H1 (cell line): ENCODE measurements around the gene PRDM15. TPM values are rescaled to one million over a fixed set of nuclear protein-coding genes. Genes with fewer than 3 reads are reported as not detected.
A peak's percentile ranks its signal among the peaks of the same experiment; 100 is the strongest.

Experiments used
- CTCF ChIA-PET: fragments of 300-600 bp; sonication (Branson Sonifier 250); formaldehyde crosslinking; loops from one replicate; lab custom pipeline; 2021; ENCODE audit not compliant: partially characterized antibody; lab: Charles Lee
- POLR2A ChIA-PET: fragments of 300-600 bp; sonication (Branson Sonifier 250); formaldehyde crosslinking; loops from one replicate; lab custom pipeline; 2021; ENCODE audit warnings: inconsistent platforms; ENCODE audit not compliant: partially characterized antibody; lab: Charles Lee
- DNase-seq, 2 experiments: peaks; one replicate each; pipeline versions ENCODE4 v3.0.0 to v3.0.0-alpha.2; 2010 to 2022; ENCODE audit warnings: low spot score in 2 of 2, low read depth in 1 of 2, mixed read lengths in 1 of 2
- FAIRE-seq: peaks from 2 replicates; lab custom pipeline; 2011; peaks lifted over from hg19 to GRCh38; lab: Jason Lieb, UNC
- H2AFZ ChIP-seq: 2 replicates; pipeline ENCODE4 v1.8.1; 2012; ENCODE audit warnings: low read length, inconsistent platforms
- H2AK5ac ChIP-seq: 2 replicates; pipeline ENCODE4 v1.6.1; 2013; ENCODE audit warnings: low read depth, low read length
- H2BK120ac ChIP-seq: replicated peaks from 2 replicates; pipeline ENCODE3; 2013; ENCODE audit warnings: low read depth, low read length, inconsistent platforms
- H2BK12ac ChIP-seq: 2 replicates; pipeline ENCODE4 v1.6.1; 2013; ENCODE audit warnings: low read depth, low read length
- H2BK15ac ChIP-seq: 2 replicates; pipeline ENCODE4 v1.6.1; 2013; ENCODE audit warnings: low read length
- H2BK20ac ChIP-seq: 2 replicates; pipeline ENCODE4 v1.6.1; 2013; ENCODE audit warnings: low read length
- H2BK5ac ChIP-seq: 2 replicates; pipeline ENCODE4 v1.6.1; 2013; ENCODE audit warnings: low read depth, low read length
- H3K14ac ChIP-seq: 2 replicates; pipeline ENCODE4 v1.6.1; 2013; ENCODE audit warnings: inconsistent platforms; ENCODE audit not compliant: insufficient read length
- H3K18ac ChIP-seq: 2 replicates; pipeline ENCODE4 v1.6.1; 2013; ENCODE audit warnings: low read length; ENCODE audit errors: extremely low read depth
- H3K23ac ChIP-seq: 2 replicates; pipeline ENCODE4 v1.6.1; 2013; ENCODE audit warnings: inconsistent platforms; ENCODE audit not compliant: insufficient read length
- H3K23me2 ChIP-seq: 2 replicates; pipeline ENCODE4 v1.6.1; 2013; ENCODE audit warnings: low read depth, low read length
- H3K27ac ChIP-seq: 2 replicates; pipeline ENCODE4 v1.6.1; 2011; ENCODE audit warnings: low read depth, low read length, inconsistent platforms
- H3K27me3 ChIP-seq, 4 experiments: replicated peaks in 1 of 4; 1 replicate in 1 of 4; 2 replicates in 3 of 4; pipeline versions ENCODE4 v1.6.1 to v1.8.1; 2011 to 2013; ENCODE audit warnings: low read length in 3 of 4, mild to moderate bottlenecking in 3 of 4, inconsistent platforms in 2 of 4, mixed read lengths in 2 of 4, moderate library complexity in 1 of 4; ENCODE audit not compliant: control insufficient read depth in 3 of 4, insufficient read depth in 3 of 4; ENCODE audit errors: extremely low read depth in 1 of 4
- H3K36me3 ChIP-seq, 4 experiments: 2 replicates each; pipeline versions ENCODE4 v1.6.1 to v1.8.1; 2011 to 2013; ENCODE audit warnings: mild to moderate bottlenecking in 4 of 4, low read length in 3 of 4, moderate library complexity in 2 of 4, control low read depth in 1 of 4, inconsistent platforms in 1 of 4; ENCODE audit not compliant: insufficient read depth in 4 of 4, control insufficient read depth in 2 of 4
- H3K4ac ChIP-seq: replicated peaks from 2 replicates; pipeline ENCODE3; 2013; ENCODE audit warnings: low read length, low read depth, mixed read lengths, inconsistent platforms; ENCODE audit not compliant: insufficient read length
- H3K4me1 ChIP-seq, 4 experiments: replicated peaks in 1 of 4; 1 replicate in 1 of 4; 2 replicates in 3 of 4; pipeline versions ENCODE4 v1.6.1 to v1.8.1; 2011 to 2013; ENCODE audit warnings: low read length in 3 of 4, inconsistent platforms in 2 of 4, mixed read lengths in 1 of 4; ENCODE audit not compliant: insufficient read depth in 4 of 4, control insufficient read depth in 3 of 4
- H3K4me2 ChIP-seq, 2 experiments: 2 replicates each; pipeline versions ENCODE4 v1.6.1 to v1.8.1; 2011 to 2013; ENCODE audit warnings: low read depth in 2 of 2, low read length in 2 of 2, control low read depth in 1 of 2, inconsistent platforms in 1 of 2, mild to moderate bottlenecking in 1 of 2; ENCODE audit not compliant: insufficient read depth in 1 of 2
- H3K4me3 ChIP-seq, 4 experiments: fragments of 200-600, 300-600 bp in 1 of 4; sonication (generic), shearing (Covaris generic), sonication (Bioruptor Twin) in 1 of 4; 2 replicates each; pipeline versions ENCODE4 v1.5.1 to v1.8.1; 2011 to 2016; ENCODE audit warnings: low read length in 4 of 4, low read depth in 3 of 4, control low read depth in 2 of 4, inconsistent platforms in 2 of 4, mild to moderate bottlenecking in 2 of 4, mixed read lengths in 1 of 4, moderate library complexity in 1 of 4; ENCODE audit not compliant: insufficient read depth in 2 of 4; ENCODE audit errors: extremely low read depth in 1 of 4
- H3K56ac ChIP-seq: replicated peaks from 2 replicates; pipeline ENCODE3; 2013; ENCODE audit warnings: low read depth, mild to moderate bottlenecking, mixed read lengths, low read length, inconsistent platforms; ENCODE audit not compliant: insufficient read length
- H3K79me1 ChIP-seq: 2 replicates; pipeline ENCODE4 v1.6.1; 2013; ENCODE audit warnings: low read depth, low read length, control low read depth
- H3K79me2 ChIP-seq, 2 experiments: 2 replicates each; pipeline versions ENCODE4 v1.6.1 to v1.8.1; 2012 to 2013; ENCODE audit warnings: low read length in 2 of 2, mild to moderate bottlenecking in 2 of 2, inconsistent platforms in 1 of 2; ENCODE audit not compliant: insufficient read depth in 2 of 2, control insufficient read depth in 1 of 2
- H3K9ac ChIP-seq, 4 experiments: replicated peaks in 1 of 4; 1 replicate in 1 of 4; 2 replicates in 3 of 4; pipeline versions ENCODE4 v1.6.1 to v1.8.1; 2011 to 2013; ENCODE audit warnings: low read depth in 3 of 4, low read length in 3 of 4, control low read depth in 2 of 4, mild to moderate bottlenecking in 2 of 4, moderate library complexity in 2 of 4, inconsistent platforms in 1 of 4; ENCODE audit errors: extremely low read depth in 1 of 4
- H3K9me3 ChIP-seq, 2 experiments: 2 replicates each; pipeline versions ENCODE4 v1.6.1 to v1.8.1; 2012 to 2013; ENCODE audit warnings: mild to moderate bottlenecking in 2 of 2, moderate library complexity in 2 of 2, control low read depth in 1 of 2, inconsistent platforms in 1 of 2, low read depth in 1 of 2, low read length in 1 of 2, mixed read lengths in 1 of 2; ENCODE audit not compliant: insufficient read depth in 2 of 2
- H4K20me1 ChIP-seq, 2 experiments: replicated peaks in 1 of 2; 2 replicates each; pipeline versions ENCODE3 to v1.8.1; 2011 to 2013; ENCODE audit warnings: inconsistent platforms in 2 of 2, low read length in 2 of 2, mild to moderate bottlenecking in 1 of 2; ENCODE audit not compliant: insufficient read depth in 2 of 2, control insufficient read depth in 1 of 2
- H4K5ac ChIP-seq: 2 replicates; pipeline ENCODE4 v1.6.1; 2013; ENCODE audit warnings: low read length, low read depth, mixed read lengths, inconsistent platforms; ENCODE audit not compliant: insufficient read length
- H4K8ac ChIP-seq: 2 replicates; pipeline ENCODE4 v1.8.0; 2013; ENCODE audit warnings: mild to moderate bottlenecking, moderate library complexity, low read length, inconsistent platforms; ENCODE audit not compliant: insufficient read depth; ENCODE audit errors: extremely low read depth
- H4K91ac ChIP-seq: replicated peaks from 2 replicates; pipeline ENCODE3; 2013; ENCODE audit warnings: low read length, mixed read lengths, inconsistent platforms; ENCODE audit not compliant: insufficient read length
- EGR1 ChIP-seq: IDR thresholded peaks from 2 replicates; pipeline ENCODE4 v1.6.1; 2011; ENCODE audit warnings: low read depth, low read length, borderline replicate concordance
- EZH2 ChIP-seq: fragments of 200-600 bp; sonication (generic); IDR thresholded peaks from 2 replicates; pipeline ENCODE4 v1.7.1; 2012; ENCODE audit warnings: low read depth, mild to moderate bottlenecking, moderate library complexity, low read length, inconsistent platforms; ENCODE audit not compliant: severe bottlenecking
- NRF1 ChIP-seq: IDR thresholded peaks from 2 replicates; pipeline ENCODE4 v1.6.1; 2011; ENCODE audit warnings: mild to moderate bottlenecking, low read depth, low read length, improper control_type of control experiment
- RAD21 ChIP-seq, 2 experiments: IDR thresholded peaks in 1 of 2; conservative IDR thresholded peaks in 1 of 2; 2 replicates each; pipeline ENCODE4 v1.6.1; 2011; ENCODE audit warnings: low read depth in 2 of 2, low read length in 2 of 2, improper control_type of control experiment in 1 of 2, inconsistent platforms in 1 of 2, mild to moderate bottlenecking in 1 of 2, moderate library complexity in 1 of 2
- SIN3A ChIP-seq, 2 experiments: IDR thresholded peaks in 1 of 2; conservative IDR thresholded peaks in 1 of 2; 2 replicates each; pipeline ENCODE4 v1.6.1; 2011 to 2012; ENCODE audit warnings: low read length in 2 of 2, improper control_type of control experiment in 1 of 2, low read depth in 1 of 2, mild to moderate bottlenecking in 1 of 2
- WGBS, 2 experiments: shearing (Covaris generic) in 1 of 2; methylation state at CpG; one replicate each; pipeline versions ENCODE4 v1.1.6 to v1.1.7; 2013 to 2015; ENCODE audit warnings: low lambda C conversion rate in 2 of 2, mixed read lengths in 2 of 2, inconsistent platforms in 1 of 2, low coverage in 1 of 2, missing lambda C conversion rate in 1 of 2; ENCODE audit not compliant: insufficient replicate concordance in 2 of 2, insufficient coverage in 1 of 2, insufficient read length in 1 of 2; ENCODE audit errors: extremely low coverage in 1 of 2, missing lambda C conversion rate in 1 of 2; 5-methylcytosine and 5-hydroxymethylcytosine counted together
- polyA plus RNA-seq, 7 experiments: library from polyadenylated mRNA; depleted of rRNA in 3 of 7; stranded (reverse) in 5 of 7; unstranded in 2 of 7; fragments of >200 nt in 5 of 7; fragments of 200-250 nt in 2 of 7; gene quantifications; 1 replicate in 5 of 7; 2 replicates in 1 of 7; 4 replicates in 1 of 7; pipeline versions ENCODE4 v1.2.1 to v1.2.3, GENCODE V29; 2011 to 2013; ENCODE audit warnings: missing spikeins in 2 of 7, mixed read lengths in 2 of 7
- total RNA-seq: library from RNA; stranded (reverse); fragmentation: NEBNext Ultra II Directional; extraction: Animal tissue kit (Norgen Biotek cat#: 25700); gene quantifications from 2 replicates; pipeline ENCODE4 v1.2.1, GENCODE V29; 2021
- TF ChIP-seq, protein P1 (sequence below), 3 experiments: IDR thresholded peaks; 1 replicate in 2 of 3; 2 replicates in 1 of 3; pipeline versions ENCODE4 v1.5.1 to v1.6.1; 2011; ENCODE audit warnings: low read length in 3 of 3, mild to moderate bottlenecking in 3 of 3, inconsistent platforms in 2 of 3, low read depth in 1 of 3, moderate library complexity in 1 of 3; ENCODE audit not compliant: insufficient read depth in 1 of 3; ENCODE audit errors: control extremely low read depth in 1 of 3

Gene PRDM15
- total and polyA plus RNA-seq, 2 of the 8 experiments (the other 6 are each of a cell fraction or from before 2014, with no cell fraction given) = 9.7 to 10.5 TPM

DNA sequence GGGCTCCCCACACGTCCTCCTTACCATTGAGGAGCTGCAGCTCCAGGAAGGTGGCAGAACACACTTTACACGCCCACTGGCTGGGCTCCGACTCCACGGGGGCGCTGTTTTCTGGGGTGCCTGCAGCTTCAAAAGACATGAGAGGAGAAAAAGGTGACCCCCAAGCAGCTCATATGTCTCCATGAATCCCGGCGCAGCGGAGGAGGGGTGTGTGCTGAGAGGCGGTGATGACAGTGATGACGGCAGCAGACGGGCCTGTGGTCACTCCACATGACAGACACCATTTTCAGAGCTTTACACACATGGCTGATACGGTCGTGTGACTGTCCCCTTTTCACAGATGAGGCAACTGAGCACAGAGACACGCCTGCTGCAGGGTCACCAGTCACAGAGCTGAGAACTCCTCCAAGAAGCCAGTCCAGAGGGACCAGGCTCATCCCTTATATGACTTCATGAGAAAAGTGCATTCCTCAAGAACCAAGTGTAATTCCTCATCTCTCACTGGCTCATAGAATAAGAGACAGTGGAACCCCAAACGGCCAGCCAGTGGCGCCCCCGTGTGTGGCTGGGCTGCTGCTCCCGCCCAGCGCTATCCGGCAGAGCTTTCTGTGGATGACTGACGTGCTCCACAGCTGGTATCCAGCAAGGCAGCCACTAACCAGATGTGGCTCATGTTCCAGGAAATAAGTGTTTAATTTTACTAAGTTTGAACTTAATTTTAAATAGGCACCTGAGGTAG, 31.9 kb downstream of the PRDM15 start:
- Histone ChIP-seq H4K5ac (no peak overlapping the region), H2AFZ (no peak overlapping the region), H3K4me3 (no peak overlapping the region), H3K27ac (no peak overlapping the region), H3K23me2 (no peaks in the 10 kb centered on the region), H3K79me1 (no peaks in the 10 kb centered on the region; the same call in 1 of the 2 replicates), H2BK5ac (no peak overlapping the region), H4K91ac (no peak overlapping the region), H4K20me1 (no peaks in the 10 kb centered on the region), H2AK5ac (0 out of 2 replicates have a peak overlapping the region, but pooled peaks have one; percentile 39), H4K8ac (no peak overlapping the region), H3K4me2 (no peak overlapping the region), H3K27me3 (no peaks in the 10 kb centered on the region), H3K4ac (no peak overlapping the region), H3K9me3 (no peaks in the 10 kb centered on the region), H3K23ac (no peak overlapping the region), H3K36me3 (no peaks in the 10 kb centered on the region), H3K18ac (no peak overlapping the region), H2BK15ac (no peak overlapping the region), H2BK120ac (no peak overlapping the region), H3K56ac (no peak overlapping the region), H3K9ac (no peak overlapping the region), H3K4me1 (peaks cover 0 to 2% (median 0%) of the 10 kb centered on the region in 4 experiments; a peak in 1 of 7 replicates), H3K79me2 (no peaks in the 10 kb centered on the region), H3K14ac (no peak overlapping the region), H2BK12ac (0 out of 2 replicates have a peak overlapping the region, but pooled peaks have one; percentile 17), H2BK20ac (no peak overlapping the region)
- POLR2A ChIA-PET = interaction anchor here (1.1 to 1.2 kb wide), 2 partner anchors 11 to 12 kb away, joined by 3 to 5 read pairs; no protein-coding TSS in a partner anchor
- WGBS, 2 experiments = 84% methylated on average over 21 of the region's 21 CpGs; no CpG with 5 or more reads in 1 of the 2 experiments
- TF ChIP-seq, protein P1, sequence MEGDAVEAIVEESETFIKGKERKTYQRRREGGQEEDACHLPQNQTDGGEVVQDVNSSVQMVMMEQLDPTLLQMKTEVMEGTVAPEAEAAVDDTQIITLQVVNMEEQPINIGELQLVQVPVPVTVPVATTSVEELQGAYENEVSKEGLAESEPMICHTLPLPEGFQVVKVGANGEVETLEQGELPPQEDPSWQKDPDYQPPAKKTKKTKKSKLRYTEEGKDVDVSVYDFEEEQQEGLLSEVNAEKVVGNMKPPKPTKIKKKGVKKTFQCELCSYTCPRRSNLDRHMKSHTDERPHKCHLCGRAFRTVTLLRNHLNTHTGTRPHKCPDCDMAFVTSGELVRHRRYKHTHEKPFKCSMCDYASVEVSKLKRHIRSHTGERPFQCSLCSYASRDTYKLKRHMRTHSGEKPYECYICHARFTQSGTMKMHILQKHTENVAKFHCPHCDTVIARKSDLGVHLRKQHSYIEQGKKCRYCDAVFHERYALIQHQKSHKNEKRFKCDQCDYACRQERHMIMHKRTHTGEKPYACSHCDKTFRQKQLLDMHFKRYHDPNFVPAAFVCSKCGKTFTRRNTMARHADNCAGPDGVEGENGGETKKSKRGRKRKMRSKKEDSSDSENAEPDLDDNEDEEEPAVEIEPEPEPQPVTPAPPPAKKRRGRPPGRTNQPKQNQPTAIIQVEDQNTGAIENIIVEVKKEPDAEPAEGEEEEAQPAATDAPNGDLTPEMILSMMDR (IDR thresholded peaks at IDR 0.05; ENCODE audit: control extremely low read depth in 1 of 3, insufficient read depth in 1 of 3, low read depth in 1 of 3, low read length in 3 of 3) = peak; percentile 55 to 65 (median 62)
- peak; percentile 61 for TF ChIP-seq RAD21 (IDR thresholded peaks at IDR 0.05 in 1 of 2, conservative IDR thresholded peaks at IDR 0.05 in 1 of 2; ENCODE audit: low read depth in 2 of 2, low read length in 2 of 2)
- no peak for TF ChIP-seq SIN3A (conservative IDR thresholded peaks at IDR 0.05 in 1 of 2, IDR thresholded peaks at IDR 0.05 in 1 of 2; ENCODE audit: low read depth in 1 of 2, low read length in 2 of 2)
- 0 out of 2 replicates have a peak, but pooled peaks have one; percentile 16 for TF ChIP-seq EGR1
- TF ChIP-seq EZH2 = no peak
- TF ChIP-seq NRF1 = no peak
- no peak for FAIRE-seq
- peak in 1 of 2 experiments; percentile 54 for DNase-seq
- CTCF ChIA-PET = interaction anchor here (0.6 to 2.8 kb wide), 16 partner anchors 8 to 260 kb away, joined by 3 to 25 read pairs (median 4); no protein-coding TSS in a partner anchor
